Measurements from ENCODE around the gene TBR1.
A peak's percentile ranks its signal among the peaks of the same experiment; 100 is the strongest.

TBR1 gene

DNA sequence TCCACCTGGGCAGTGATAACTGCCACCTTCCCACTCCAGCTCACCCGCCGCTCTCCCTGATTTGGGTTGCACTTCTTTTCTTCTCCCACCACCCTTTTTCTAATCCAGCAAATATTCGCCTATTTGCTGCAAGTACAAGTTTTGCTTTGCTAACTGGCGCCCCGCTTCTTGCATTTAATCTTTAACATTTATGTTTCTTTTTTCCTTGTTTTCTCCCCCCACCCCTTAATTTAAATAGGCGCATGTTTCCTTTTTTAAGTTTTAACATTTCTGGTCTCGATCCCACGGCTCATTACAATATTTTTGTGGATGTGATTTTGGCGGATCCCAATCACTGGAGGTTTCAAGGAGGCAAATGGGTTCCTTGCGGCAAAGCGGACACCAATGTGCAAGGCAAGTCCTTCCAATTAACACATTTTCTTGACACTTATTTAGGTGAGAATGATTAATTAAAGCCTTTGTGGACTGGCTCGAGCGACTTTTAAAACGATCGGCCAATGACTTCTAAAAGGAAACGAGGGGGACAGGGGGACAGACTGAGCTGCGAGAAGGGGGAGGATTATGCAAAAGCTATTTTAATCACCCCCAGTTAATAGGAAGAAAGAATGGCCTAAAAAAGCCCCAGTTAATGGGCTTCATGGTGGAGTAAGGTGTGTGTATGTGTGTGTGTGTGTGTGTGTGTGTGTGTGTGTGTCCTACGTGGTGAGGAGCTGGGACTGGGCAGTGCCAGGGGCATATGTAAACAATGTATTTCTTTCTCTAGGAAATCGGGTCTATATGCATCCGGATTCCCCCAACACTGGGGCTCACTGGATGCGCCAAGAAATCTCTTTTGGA is 1.6 kb downstream of the TBR1 start:
- TF ChIP-seq, protein P1, sequence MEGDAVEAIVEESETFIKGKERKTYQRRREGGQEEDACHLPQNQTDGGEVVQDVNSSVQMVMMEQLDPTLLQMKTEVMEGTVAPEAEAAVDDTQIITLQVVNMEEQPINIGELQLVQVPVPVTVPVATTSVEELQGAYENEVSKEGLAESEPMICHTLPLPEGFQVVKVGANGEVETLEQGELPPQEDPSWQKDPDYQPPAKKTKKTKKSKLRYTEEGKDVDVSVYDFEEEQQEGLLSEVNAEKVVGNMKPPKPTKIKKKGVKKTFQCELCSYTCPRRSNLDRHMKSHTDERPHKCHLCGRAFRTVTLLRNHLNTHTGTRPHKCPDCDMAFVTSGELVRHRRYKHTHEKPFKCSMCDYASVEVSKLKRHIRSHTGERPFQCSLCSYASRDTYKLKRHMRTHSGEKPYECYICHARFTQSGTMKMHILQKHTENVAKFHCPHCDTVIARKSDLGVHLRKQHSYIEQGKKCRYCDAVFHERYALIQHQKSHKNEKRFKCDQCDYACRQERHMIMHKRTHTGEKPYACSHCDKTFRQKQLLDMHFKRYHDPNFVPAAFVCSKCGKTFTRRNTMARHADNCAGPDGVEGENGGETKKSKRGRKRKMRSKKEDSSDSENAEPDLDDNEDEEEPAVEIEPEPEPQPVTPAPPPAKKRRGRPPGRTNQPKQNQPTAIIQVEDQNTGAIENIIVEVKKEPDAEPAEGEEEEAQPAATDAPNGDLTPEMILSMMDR (IDR thresholded peaks at IDR 0.05; ENCODE audit: low read depth, low read length) = no peak
- no peak overlapping the region for H3K4me3 ChIP-seq (ENCODE audit: low read depth, low read length)

DNA sequence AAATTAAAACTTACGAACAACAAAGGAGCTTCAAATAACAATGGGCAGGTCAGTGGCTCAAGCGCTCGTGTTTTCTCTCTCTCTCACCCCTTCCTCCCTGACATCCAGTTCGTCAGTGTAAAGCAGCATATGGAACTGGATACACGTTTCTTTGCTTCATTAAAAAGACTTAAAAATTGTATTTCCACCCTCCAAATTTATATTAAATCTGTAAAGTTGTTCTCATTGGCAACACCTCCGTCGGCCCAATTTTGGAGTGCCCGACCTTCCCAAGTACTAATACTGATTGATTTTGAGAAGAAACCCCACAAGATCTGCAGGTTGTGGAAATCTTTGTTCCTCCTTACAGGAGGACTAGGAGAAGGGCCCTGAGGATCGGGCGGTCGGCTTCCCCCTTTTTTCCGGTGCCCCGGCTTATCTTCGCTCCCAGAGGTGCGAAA is 2.2 kb downstream of the TBR1 start:
- Histone ChIP-seq H3K27me3 (peaks cover 73% of the 10 kb centered on the region), H3K4me3 (ENCODE audit: low read depth, low read length) (peak overlapping the region; percentile 11; the same call in 1 of the 2 replicates), H3K36me3 (no peaks in the 10 kb centered on the region), H3K4me1 (no peaks in the 10 kb centered on the region), H3K9me3 (no peaks in the 10 kb centered on the region)
- DNase-seq = no peak
- TF ChIP-seq, protein P1 (IDR thresholded peaks at IDR 0.05; ENCODE audit: low read depth, low read length) = no peak

More for the DNA sequence above, 1.6 kb downstream of the TBR1 start:
- H3K36me3 ChIP-seq = no peaks in the 10 kb centered on the region
- H3K4me1 ChIP-seq = no peaks in the 10 kb centered on the region
- no peak for DNase-seq
- H3K27me3 ChIP-seq = peaks cover 66% of the 10 kb centered on the region
- H3K9me3 ChIP-seq = no peaks in the 10 kb centered on the region

DNA sequence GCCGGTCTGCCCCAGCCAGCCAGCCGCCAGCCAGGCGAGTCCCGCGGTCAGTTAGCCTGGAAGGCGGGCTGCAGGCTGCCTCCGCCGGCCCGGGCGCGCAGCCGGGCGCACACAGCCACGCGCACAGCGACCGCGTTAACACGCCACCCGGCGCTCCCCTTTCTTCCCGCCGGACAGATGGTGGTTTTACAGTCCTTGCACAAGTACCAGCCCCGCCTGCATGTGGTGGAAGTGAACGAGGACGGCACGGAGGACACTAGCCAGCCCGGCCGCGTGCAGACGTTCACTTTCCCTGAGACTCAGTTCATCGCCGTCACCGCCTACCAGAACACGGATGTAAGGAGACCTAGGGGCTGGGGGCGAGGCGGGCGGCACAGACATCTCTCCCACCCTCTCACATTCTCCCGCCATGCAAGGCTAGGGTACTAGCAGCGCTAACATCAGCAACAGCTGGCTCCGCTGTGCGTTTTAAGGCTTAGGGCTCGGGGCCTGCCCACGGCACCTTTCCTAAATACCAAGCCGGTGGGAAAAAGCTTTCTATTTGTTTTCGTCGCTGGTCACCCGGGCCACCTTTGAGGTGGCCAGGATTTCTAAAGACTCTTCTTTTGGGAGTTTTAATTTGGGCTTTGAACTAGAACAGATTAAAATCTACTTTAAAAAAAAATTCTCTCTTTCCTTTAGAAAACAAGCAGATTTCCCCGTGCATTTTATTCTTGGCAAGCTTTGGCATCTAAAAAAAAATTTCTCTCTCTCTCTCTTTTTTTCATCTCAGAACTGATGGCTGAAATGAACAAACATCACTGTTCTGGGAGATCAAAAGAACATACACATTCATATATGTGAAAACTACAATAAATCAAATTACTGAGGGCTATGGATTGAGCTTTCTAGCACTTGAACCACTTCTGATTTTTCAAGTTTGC is 2.9 kb downstream of the TBR1 start:
- no peaks in the 10 kb centered on the region for H3K36me3 ChIP-seq
- TF ChIP-seq, protein P1 (IDR thresholded peaks at IDR 0.05; ENCODE audit: low read depth, low read length) = no peak
- peak overlapping the region; percentile 11; the same call in 1 of the 2 replicates for H3K4me3 ChIP-seq (ENCODE audit: low read depth, low read length)
- no peaks in the 10 kb centered on the region for H3K9me3 ChIP-seq
- peaks cover 79% of the 10 kb centered on the region for H3K27me3 ChIP-seq
- no peaks in the 10 kb centered on the region for H3K4me1 ChIP-seq
- no peak for DNase-seq

DNA sequence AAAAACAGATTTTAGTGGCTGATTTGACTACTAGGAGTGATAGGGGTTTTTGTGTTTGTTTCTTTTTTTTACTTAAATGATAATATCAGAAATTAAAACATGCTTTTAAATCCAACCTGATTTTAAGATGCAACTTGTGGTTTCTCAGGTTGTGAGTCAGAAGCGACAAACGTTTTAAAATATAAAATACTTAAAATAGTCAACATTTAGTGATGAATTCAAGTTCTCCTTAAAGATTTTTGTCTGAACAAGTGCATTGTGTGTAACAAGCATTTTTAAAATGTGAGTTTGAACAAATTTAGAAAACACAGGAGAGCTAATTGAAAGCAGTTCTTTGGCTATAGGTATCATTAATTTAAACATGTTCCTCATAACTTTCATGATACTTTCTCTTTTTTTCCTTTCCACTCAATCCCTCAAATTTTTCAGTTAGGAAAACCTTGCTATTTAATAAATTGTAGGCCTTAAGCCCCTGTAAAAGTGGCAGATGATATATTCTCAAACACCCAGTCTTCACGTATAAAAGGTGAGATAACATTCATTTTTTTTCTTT is 3.6 kb downstream of the TBR1 start:
- peaks cover 83% of the 10 kb centered on the region for H3K27me3 ChIP-seq
- H3K4me1 ChIP-seq = no peaks in the 10 kb centered on the region
- DNase-seq = no peak
- no peaks in the 10 kb centered on the region for H3K36me3 ChIP-seq
- H3K4me3 ChIP-seq (ENCODE audit: low read depth, low read length) = no peak overlapping the region
- H3K9me3 ChIP-seq = no peaks in the 10 kb centered on the region
- TF ChIP-seq, protein P1 (IDR thresholded peaks at IDR 0.05; ENCODE audit: low read depth, low read length) = no peak

DNA sequence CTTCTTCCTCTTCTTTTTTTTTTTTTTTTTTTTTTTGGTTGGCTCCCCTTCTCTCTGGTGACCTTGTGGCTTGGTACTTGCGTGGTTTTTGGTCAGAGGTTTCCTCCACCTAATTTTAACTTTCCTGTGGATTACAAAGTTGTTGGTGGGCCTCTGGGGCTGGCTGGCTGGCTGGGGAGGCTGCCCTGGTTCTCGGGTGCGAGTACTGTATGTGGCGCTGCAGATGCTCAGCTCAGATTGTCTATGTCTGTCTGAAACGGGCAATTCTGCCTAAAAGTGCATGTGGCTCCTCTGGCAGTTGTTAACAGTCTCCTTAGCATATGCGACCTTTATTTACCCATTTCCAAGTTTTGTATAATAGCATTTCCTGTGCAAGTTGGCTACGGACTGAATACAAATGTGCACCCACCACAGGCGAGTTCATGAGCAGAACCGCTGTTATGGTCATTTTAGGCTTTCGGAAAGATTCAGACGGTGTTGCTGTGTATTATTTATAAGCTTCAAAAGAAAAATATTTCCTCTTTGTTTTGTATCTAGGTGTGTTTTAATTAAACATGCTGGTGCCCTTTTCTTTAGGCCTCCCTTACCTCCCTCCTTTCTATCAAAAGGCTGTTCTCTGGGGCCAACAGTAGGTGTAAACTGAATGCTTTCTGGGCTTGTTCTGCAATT is 4.4 kb downstream of the TBR1 start:
- TF ChIP-seq, protein P1 (IDR thresholded peaks at IDR 0.05; ENCODE audit: low read depth, low read length) = no peak
- Histone ChIP-seq H3K4me3 (ENCODE audit: low read depth, low read length) (no peak overlapping the region), H3K4me1 (no peaks in the 10 kb centered on the region), H3K27me3 (peaks cover 83% of the 10 kb centered on the region), H3K9me3 (no peaks in the 10 kb centered on the region), H3K36me3 (no peaks in the 10 kb centered on the region)
- DNase-seq = no peak

Measured in BE2C (cell line).